Measurements from ENCODE around the gene NXPH4.

Gene NXPH4

DNA sequence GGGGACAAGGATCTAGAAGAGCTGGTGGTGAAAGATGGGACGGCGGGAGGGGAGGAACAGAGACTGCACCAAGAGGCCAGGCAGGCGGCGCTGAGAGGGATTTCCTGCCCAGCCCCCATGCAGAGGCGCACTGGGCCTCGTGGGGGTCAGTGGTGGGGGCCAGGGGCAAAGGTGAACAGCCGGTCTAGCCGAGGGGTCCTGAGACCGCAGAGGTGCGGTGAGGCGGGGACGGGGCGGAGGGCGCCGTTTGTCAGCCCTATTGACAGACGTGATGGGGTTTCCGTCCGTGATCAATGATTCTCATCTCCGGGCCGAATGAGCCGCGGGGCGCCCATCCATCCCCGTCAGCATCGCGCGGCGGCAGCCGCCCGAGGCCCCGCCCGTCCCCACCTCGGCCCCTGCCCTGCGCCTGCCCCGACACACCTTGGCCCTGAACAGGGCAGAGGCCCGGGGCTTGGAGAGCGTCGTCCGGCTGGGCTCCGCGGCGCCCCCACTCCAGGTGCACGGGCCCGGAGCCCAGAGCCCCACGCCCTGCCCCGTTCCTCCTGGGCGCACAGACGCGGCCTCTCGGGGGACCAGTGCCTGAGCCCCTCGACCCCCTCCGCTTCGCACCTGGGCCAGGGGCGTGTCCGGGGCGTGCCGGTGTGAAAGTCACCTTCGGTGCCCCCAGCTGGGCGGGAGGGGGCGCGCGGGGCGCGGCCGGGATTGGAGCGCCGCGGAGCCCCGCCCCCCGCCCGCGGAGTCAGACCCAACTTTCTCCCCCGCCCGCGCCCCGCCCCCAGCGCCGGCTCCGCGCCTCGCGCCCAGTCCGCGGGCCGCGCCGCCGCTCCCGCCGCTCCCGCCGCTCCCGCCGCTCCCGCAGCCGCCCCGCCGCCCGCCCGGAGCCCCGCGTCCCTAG lies at the start of gene NXPH4:
Gene NXPH4 (plus strand): TSS at position 781 of the 898 bp plus-strand sequence. CDS start 176 bp downstream, outside the sequence.
- Histone ChIP-seq H3K4me3 (ENCODE audit: severe bottlenecking) (peak within 1 kb of the TSS; percentile 36), H3K27me3 (ENCODE audit: insufficient read depth, poor library complexity, severe bottlenecking) (peaks cover 66% of the 10 kb centered on the region), H3K36me3 (ENCODE audit: low read depth) (no peaks in the 10 kb centered on the region), H3K27ac (ENCODE audit: poor library complexity, severe bottlenecking) (no peak within 1 kb of the TSS), H3K9me3 (ENCODE audit: severe bottlenecking) (no peaks in the 10 kb centered on the region), H3K4me1 (ENCODE audit: insufficient read depth, poor library complexity, severe bottlenecking) (no peaks in the 10 kb centered on the region)
- TF ChIP-seq, protein P1, sequence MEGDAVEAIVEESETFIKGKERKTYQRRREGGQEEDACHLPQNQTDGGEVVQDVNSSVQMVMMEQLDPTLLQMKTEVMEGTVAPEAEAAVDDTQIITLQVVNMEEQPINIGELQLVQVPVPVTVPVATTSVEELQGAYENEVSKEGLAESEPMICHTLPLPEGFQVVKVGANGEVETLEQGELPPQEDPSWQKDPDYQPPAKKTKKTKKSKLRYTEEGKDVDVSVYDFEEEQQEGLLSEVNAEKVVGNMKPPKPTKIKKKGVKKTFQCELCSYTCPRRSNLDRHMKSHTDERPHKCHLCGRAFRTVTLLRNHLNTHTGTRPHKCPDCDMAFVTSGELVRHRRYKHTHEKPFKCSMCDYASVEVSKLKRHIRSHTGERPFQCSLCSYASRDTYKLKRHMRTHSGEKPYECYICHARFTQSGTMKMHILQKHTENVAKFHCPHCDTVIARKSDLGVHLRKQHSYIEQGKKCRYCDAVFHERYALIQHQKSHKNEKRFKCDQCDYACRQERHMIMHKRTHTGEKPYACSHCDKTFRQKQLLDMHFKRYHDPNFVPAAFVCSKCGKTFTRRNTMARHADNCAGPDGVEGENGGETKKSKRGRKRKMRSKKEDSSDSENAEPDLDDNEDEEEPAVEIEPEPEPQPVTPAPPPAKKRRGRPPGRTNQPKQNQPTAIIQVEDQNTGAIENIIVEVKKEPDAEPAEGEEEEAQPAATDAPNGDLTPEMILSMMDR (IDR thresholded peaks at IDR 0.05; ENCODE audit: poor library complexity, severe bottlenecking) = no peak
- ATAC-seq (ENCODE audit: low read depth) = peak; percentile 9; the same call in 2 of the 3 replicates
- no peak for DNase-seq (ENCODE audit: low spot score)

DNA sequence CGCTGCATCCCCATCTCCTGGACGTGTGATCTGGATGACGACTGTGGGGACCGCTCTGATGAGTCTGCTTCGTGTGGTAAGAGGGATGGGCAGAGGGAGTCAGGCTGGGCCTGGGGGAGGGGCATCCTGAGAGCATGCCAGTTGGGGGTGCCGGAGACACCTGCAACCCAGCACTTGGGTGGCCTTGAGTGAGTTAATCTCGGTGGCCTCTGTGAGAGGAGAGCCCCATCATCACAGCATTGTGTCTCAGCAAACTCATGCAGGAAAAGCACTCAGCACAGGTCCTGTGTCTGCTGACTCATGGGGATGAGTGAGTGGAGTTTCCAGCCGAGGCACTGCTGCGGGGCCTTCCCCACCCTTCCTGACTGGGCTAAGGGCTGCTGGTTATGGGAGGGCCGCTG lies 49.6 kb upstream of the NXPH4 start:
- peaks cover 17% of the 10 kb centered on the region for H3K36me3 ChIP-seq (ENCODE audit: low read depth)
- ATAC-seq (ENCODE audit: low read depth) (peak; percentile 95), DNase-seq (ENCODE audit: low spot score) (peak; percentile 84)
- H3K27ac ChIP-seq (ENCODE audit: poor library complexity, severe bottlenecking) = peak overlapping the region; percentile 43
- H3K4me1 ChIP-seq (ENCODE audit: insufficient read depth, poor library complexity, severe bottlenecking) = peaks cover 31% of the 10 kb centered on the region
- H3K27me3 ChIP-seq (ENCODE audit: insufficient read depth, poor library complexity, severe bottlenecking) = no peaks in the 10 kb centered on the region
- TF ChIP-seq, protein P1 (IDR thresholded peaks at IDR 0.05; ENCODE audit: poor library complexity, severe bottlenecking) = no peak
- H3K4me3 ChIP-seq (ENCODE audit: severe bottlenecking) = no peak overlapping the region
- no peaks in the 10 kb centered on the region for H3K9me3 ChIP-seq (ENCODE audit: severe bottlenecking)

DNA sequence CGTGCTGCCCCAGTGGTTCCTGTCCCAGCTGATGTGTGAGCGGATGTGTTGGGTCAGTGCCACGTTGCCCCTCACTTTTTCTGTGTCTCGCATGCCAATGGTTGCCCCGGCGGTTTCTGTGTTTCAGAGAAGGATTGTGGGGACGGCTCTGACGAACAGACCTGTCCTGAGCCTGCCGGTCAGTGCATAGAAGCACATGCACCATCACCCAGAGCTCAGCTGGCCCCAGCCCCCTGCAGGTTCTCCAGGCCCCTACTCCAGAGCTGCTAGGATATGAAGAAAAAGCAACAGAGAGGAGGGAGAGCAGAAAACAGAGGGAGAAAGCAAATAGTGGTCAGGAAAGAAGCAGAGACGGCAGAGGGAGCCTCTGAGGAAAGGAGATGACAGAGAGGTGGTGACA lies 48.5 kb upstream of the NXPH4 start:
- Histone ChIP-seq H3K4me1 (ENCODE audit: insufficient read depth, poor library complexity, severe bottlenecking) (peaks cover 31% of the 10 kb centered on the region), H3K27ac (ENCODE audit: poor library complexity, severe bottlenecking) (no peak overlapping the region), H3K9me3 (ENCODE audit: severe bottlenecking) (no peaks in the 10 kb centered on the region), H3K4me3 (ENCODE audit: severe bottlenecking) (no peak overlapping the region), H3K36me3 (ENCODE audit: low read depth) (peaks cover 17% of the 10 kb centered on the region), H3K27me3 (ENCODE audit: insufficient read depth, poor library complexity, severe bottlenecking) (no peaks in the 10 kb centered on the region)
- ATAC-seq (ENCODE audit: low read depth) (no peak), DNase-seq (ENCODE audit: low spot score) (no peak)
- TF ChIP-seq, protein P1 (IDR thresholded peaks at IDR 0.05; ENCODE audit: poor library complexity, severe bottlenecking) = no peak

DNA sequence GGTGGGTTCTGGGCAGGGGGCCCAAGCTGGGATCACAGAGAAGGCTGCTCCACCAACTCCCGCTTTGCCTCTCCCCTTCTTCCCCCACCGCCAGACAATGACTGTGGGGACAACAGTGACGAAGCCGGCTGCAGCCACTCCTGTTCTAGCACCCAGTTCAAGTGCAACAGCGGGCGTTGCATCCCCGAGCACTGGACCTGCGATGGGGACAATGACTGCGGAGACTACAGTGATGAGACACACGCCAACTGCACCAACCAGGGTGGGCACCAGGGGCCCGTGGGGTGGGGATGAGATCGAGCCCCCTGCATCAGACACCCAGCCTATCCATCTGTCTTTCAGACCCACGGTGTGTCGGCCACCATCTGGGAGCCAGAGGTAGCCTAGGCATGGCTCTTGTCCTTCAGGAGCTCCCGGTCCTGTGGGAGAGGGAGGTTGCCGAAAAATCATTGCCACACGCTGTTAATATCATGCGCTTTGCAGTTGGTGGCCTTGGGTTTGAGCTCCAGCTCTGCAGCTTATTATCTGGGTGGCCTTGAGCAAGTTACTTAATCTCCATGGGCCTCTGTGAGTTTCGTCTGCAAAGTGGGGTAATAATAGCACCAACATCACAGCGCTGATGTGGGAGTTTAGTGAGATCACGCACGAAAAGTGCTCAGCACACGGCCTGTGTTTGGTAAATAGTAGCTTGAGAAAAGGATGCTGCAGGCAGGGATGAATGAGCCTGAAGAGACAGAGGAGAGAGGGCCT lies 47.4 kb upstream of the NXPH4 start:
- Histone ChIP-seq H3K4me3 (ENCODE audit: severe bottlenecking) (no peak overlapping the region), H3K36me3 (ENCODE audit: low read depth) (peaks cover 17% of the 10 kb centered on the region), H3K4me1 (ENCODE audit: insufficient read depth, poor library complexity, severe bottlenecking) (peaks cover 31% of the 10 kb centered on the region), H3K27me3 (ENCODE audit: insufficient read depth, poor library complexity, severe bottlenecking) (no peaks in the 10 kb centered on the region), H3K27ac (ENCODE audit: poor library complexity, severe bottlenecking) (no peak overlapping the region), H3K9me3 (ENCODE audit: severe bottlenecking) (no peaks in the 10 kb centered on the region)
- no peak for DNase-seq (ENCODE audit: low spot score)
- ATAC-seq (ENCODE audit: low read depth) = no peak
- TF ChIP-seq, protein P1 (IDR thresholded peaks at IDR 0.05; ENCODE audit: poor library complexity, severe bottlenecking) = no peak

Measured in RWPE2 (cell line).